Measurements from ENCODE around the gene MTFMT. TPM values are rescaled to one million over a fixed set of nuclear protein-coding genes. Genes with fewer than 3 reads are reported as not detected.

The MTFMT gene
- total and polyA plus RNA-seq, 12 donors: 5.2 to 42.8 (median 16.5) TPM

DNA sequence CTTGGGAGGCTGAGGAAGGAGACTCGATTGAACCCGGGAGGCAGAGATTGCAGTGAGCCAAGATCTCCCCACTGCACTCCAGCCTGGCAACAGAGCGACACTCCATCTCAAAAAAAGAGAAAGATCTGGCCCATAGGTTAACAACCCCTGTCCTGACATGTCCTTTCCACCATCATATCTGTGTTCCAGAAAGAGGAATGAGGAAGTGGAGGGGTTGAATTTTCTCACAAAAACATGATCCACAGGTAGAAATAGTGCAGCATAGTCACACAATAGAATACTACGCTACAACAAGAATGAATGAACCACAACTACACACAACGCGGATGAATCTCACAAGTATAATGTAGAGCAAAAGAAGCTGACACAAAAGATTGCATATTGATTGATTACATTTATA is 11.0 kb upstream of the MTFMT start:
- no peak for DNase-seq
- no peak overlapping the region for H3K27ac ChIP-seq
- WGBS, 4 donors: 85 to 90% (median 88%) methylated on average over 6 of the region's 6 CpGs
- H3K9me3 ChIP-seq (replicated peaks in 1 of 3): no peaks in the 10 kb centered on the region
- H3K27me3 ChIP-seq: no peaks in the 10 kb centered on the region
- intact Hi-C loops (cut with DNase I): loop anchor here in 1 of 2 donors (10.0 kb wide), 1 partner anchor 54 kb away; no protein-coding TSS in a partner anchor
- TF ChIP-seq POLR2A (IDR thresholded peaks at IDR 0.05): no peak
- TF ChIP-seq, protein P1, sequence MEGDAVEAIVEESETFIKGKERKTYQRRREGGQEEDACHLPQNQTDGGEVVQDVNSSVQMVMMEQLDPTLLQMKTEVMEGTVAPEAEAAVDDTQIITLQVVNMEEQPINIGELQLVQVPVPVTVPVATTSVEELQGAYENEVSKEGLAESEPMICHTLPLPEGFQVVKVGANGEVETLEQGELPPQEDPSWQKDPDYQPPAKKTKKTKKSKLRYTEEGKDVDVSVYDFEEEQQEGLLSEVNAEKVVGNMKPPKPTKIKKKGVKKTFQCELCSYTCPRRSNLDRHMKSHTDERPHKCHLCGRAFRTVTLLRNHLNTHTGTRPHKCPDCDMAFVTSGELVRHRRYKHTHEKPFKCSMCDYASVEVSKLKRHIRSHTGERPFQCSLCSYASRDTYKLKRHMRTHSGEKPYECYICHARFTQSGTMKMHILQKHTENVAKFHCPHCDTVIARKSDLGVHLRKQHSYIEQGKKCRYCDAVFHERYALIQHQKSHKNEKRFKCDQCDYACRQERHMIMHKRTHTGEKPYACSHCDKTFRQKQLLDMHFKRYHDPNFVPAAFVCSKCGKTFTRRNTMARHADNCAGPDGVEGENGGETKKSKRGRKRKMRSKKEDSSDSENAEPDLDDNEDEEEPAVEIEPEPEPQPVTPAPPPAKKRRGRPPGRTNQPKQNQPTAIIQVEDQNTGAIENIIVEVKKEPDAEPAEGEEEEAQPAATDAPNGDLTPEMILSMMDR (IDR thresholded peaks at IDR 0.05): no peak
- H3K36me3 ChIP-seq (replicated peaks in 1 of 2): no peaks in the 10 kb centered on the region
- H3K4me3 ChIP-seq: no peak overlapping the region
- H3K4me1 ChIP-seq (replicated peaks in 1 of 2): peaks cover 0 to 7% of the 10 kb centered on the region in 2 donors

DNA sequence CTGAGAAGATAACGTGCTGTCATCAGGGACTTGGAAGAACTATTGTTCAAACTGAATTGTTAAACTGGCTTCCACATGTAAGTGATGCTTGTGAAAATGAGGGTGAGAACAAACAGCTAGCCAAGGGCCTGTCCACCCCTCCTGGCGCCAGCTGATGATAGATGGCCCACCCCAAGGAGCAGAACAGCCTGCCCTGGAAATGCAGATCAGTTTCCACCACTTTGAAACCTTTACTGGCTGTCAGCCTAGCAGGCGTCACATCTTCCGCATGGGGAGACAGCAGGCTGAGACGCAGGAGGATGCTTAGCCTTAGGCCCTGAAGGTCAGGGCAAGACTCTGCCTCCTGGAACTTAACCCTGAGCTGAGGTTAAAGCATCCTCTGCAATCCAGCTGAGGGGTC is 9.4 kb upstream of the MTFMT start:
- Histone ChIP-seq H3K4me1 (replicated peaks in 1 of 2) (no peaks in the 10 kb centered on the region), H3K27ac (no peak overlapping the region), H3K4me3 (no peak overlapping the region), H3K27me3 (no peaks in the 10 kb centered on the region), H3K36me3 (replicated peaks in 1 of 2) (no peaks in the 10 kb centered on the region), H3K9me3 (replicated peaks in 1 of 3) (no peaks in the 10 kb centered on the region)
- DNase-seq: peak in 2 of 7 donors; percentile 33 to 52
- WGBS, 4 donors: 52 to 90% (median 61%) methylated on average over 2 to 5 of the region's 5 CpGs
- intact Hi-C loops (cut with DNase I): no loop called here
- no peak for TF ChIP-seq POLR2A (IDR thresholded peaks at IDR 0.05)
- TF ChIP-seq, protein P1 (IDR thresholded peaks at IDR 0.05): no peak

DNA sequence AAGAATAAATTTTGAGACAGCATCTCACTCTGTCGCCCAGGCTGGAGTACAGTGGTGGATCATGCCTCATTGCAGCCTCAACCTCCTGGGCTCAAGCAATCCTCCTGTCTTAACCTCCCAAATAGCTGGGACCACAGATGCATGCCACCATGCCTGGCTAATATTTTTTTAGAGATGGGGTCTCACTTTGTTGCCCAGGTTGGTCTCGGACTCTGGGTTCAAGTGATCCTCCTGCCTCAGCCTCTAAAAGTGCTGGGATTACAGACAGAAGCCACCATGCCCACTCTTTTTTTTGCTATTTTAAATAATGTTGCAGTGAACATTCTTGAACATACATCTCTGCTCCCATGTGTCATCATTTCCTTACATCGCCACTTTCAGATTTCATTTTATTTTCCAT is 9.0 kb upstream of the MTFMT start:
- WGBS, 4 donors: 66 to 87% (median 83%) methylated on average over 3 of the region's 3 CpGs
- no peak overlapping the region for H3K27ac ChIP-seq

DNA sequence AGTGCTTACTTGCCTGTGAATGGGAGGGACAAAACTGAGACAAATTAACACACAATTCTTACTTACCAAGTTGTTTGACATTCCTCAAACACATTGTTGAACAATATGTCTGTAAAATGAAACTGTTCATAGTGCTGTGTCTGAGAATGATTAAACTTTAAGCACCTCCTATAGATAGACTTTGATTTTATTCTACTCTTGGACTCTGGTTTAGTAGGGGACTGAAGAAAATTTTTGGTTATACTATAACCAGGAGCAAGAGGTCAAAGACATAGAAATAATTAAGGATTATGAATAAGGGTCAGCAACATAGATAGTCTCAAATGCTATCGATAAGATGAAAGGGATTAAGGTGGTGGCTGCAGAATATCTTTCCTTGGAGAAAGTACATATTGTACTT is 7.9 kb upstream of the MTFMT start:
- Histone ChIP-seq H3K4me1 (replicated peaks in 1 of 2) (no peaks in the 10 kb centered on the region), H3K27me3 (no peaks in the 10 kb centered on the region), H3K4me3 (no peak overlapping the region), H3K36me3 (replicated peaks in 1 of 2) (no peaks in the 10 kb centered on the region), H3K27ac (no peak overlapping the region), H3K9me3 (replicated peaks in 1 of 3) (no peaks in the 10 kb centered on the region)
- no peak for DNase-seq
- intact Hi-C loops (cut with DNase I): no loop called here
- WGBS, 4 donors: 81 to 87% (median 84%) methylated on average over 1 of the region's 1 CpG
- TF ChIP-seq POLR2A (IDR thresholded peaks at IDR 0.05): no peak
- TF ChIP-seq, protein P1 (IDR thresholded peaks at IDR 0.05): no peak

More for the DNA sequence above, 9.0 kb upstream of the MTFMT start:
- Histone ChIP-seq H3K9me3 (replicated peaks in 1 of 3) (no peaks in the 10 kb centered on the region), H3K4me3 (no peak overlapping the region), H3K27me3 (no peaks in the 10 kb centered on the region), H3K4me1 (replicated peaks in 1 of 2) (no peaks in the 10 kb centered on the region), H3K36me3 (replicated peaks in 1 of 2) (no peaks in the 10 kb centered on the region)
- intact Hi-C loops (cut with DNase I): no loop called here
- DNase-seq: no peak
- TF ChIP-seq, protein P1 (IDR thresholded peaks at IDR 0.05): no peak
- TF ChIP-seq POLR2A (IDR thresholded peaks at IDR 0.05): no peak

Measured in adrenal gland (tissue), 12 donors.